GM18498 (cell line): Measurements from ENCODE around the gene ETV7.
"Not testable (repeated sequence)": the region's sequence is repeated elsewhere in the genome, so short reads cannot be mapped to it uniquely, and the experiment has no call there.

Source experiments
- ATAC-seq: cut with Tn5 transposase; IDR thresholded peaks from one replicate; pipeline ENCODE4 v1.9.1; 2021; ENCODE audit warnings: mild to moderate bottlenecking, moderate library complexity; ENCODE audit not compliant: unreplicated experiment

ETV7 gene

DNA sequence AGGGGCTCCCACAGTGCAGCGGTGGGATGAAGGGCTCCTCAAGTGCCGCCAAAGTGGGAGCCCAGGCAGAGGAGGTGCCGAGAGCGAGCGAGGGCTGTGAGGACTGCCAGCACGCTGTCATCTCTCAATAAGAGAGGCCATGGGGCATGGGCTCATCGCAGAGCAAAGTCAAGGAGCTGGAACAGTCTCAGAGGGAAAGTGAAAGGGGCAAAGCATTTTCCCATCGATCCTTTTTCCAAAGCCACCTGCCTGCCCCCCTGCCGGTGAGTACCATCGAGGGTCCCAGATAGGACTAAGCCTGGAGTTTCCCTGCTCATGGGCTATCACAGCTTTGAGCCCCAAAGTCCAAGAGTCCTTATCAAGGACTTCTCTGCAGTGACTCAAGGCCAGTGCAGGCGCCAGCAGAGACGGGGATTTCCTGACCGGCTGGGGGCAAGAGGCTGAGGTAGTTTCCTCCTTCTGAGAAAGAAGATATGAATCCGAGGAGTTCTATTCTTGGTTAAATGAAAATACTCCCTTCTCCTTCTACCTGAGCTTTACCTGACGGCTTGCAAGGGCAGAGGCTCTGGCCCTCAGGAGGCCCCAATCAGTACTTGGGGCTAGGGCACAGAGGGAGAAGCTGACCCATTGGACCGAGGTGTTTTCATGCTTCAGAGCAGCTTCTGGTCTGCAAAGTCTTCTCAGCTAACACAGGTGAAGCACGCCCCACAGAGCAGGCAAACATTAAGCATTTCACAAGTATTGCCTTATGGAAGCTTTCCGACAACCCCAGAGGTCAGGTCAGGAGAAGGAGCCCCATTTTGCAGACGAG lies 22.6 kb downstream of the ETV7 start:
- ATAC-seq = peak; percentile 56

DNA sequence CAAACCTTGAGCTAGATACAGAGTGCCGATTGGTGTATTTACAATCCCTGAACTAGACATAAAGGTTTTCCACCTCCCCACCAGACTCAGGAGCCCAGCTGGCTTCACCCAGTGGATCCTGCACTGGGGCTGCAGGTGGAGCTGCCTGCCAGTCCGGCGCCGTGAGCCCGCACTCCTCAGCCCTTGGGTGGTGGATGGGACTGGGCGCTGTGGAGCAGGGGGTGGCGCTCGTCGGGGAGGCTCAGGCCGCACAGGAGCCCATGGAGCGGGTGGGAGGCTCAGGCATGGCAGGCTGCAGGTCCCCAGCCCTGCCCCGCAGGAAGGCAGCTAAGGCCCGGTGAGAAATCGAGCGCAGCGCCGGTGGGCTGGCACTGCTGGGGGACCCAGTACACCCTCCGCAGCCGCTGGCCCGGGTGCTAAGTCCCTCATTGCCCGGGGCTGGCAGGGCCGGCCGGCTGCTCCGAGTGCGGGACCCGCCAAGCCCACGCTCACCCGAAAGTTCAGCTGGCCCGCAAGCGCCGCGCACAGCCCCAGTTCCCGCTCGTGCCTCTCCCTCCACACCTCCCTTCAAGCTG lies 23.3 kb downstream of the ETV7 start:
- ATAC-seq = not testable (repeated sequence)

DNA sequence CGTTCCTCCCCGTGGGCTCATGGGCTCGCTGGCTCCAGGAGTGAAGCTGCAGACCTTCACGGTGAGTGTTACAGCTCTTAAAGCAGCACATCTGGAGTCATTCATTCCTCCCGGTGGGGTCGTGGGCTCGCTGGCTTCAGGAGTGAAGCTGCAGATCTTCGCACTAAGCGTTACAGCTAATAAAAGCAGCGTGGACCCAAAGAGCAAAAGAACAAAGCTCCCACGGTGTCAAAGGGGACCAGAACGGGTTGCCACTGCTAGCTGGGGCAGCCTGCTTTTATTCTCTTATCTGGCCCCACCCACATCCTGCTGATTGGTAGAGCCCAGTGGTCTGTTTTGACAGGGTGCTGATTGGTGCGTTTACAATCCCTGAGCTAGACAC lies 24.1 kb downstream of the ETV7 start:
- not testable (repeated sequence) for ATAC-seq

DNA sequence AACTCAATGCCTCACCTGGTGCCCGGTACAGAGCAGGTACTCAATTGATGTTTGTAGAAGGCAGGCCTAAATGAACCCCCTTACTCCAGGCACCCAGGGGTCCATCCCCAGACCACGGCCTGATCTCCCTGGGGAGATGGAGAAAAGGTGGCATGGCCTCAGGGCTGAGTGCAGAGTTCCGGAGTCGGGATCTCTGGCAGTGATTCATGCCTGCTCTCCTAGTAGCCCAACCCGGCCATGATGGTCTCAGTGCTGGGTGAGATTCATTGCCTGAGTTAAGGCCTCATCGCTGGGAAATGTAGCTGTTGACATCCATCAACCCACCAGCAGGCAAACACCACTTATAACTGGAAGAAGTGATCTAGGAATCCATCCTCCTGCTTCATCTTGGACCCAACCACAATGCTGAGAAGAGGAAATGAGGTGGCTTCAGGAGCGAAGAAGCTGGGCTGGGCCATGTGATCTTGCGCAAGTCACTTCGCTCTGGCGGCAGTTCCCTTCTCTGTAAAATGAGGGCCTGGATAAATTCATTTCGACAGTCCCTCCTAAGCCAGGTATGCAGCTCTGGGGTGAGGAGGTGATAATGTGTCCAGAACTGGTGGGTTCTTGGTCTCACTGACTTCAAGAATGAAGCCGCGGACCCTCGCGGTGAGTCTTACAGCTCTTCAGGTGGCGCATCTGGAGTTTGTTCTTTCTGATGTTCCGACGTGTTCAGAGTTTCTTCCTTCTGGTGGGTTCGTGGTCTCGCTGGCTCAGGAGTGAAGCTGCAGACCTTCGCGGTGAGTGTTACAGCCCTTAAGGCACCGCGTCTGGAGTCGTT lies 24.7 kb downstream of the ETV7 start:
- no peak for ATAC-seq

DNA sequence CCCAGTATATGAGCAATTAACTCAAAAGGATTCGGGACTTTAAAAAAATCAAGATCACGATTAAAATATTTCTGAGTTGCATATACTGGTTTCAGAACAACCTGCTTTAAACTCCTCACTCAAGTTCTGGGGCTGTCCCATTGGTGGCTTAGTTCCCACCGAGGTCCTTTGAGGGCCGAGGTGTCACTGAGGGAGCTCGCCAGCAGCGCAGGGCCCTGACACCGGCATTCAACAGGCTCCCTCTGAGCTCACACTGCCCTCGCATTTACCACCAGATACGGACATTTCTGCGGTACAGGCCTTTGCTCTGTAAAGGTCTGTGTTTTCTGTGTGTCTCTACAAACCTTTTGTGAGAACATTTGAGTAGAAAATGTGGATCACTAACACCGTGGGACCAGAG lies 26.4 kb downstream of the ETV7 start:
- ATAC-seq = no peak

DNA sequence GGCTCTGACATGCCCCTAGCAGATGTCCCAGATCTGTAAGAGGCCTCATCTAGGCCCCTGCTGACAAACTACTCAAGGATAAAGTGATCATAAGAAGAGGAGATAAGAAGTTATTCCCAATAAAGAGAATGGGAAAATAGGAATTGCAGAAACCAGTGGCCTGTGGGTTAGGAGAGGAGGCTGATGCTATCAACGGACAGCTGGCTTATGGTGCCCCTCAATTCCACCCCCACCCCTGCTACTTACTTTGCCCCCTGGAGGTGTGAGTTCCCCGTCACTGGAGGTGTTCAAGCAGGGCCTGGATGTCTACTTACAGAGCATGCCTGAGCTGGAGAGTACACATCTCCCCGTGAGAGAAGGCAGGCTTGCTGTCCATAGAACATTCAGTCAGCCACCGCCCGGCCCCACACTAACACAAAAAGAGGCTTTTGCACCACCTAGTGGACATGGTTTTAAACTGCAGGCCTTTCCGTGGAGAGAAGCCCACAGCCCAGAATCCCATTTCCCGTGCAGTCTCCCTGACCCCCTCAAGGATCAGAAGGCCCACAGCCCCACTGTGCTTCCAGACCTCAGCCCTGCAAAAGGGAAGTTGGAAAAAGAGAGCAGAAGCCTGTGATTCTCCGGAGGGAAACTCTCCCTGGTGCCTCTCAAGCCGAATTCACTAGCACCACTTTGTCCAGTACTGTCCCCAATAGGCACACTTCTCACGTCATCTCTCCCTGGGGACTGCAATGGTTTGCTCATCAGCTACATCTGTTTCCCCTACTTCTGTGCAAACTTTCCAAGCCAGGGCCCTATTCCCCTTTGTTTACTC lies 27.0 kb downstream of the ETV7 start:
- ATAC-seq = no peak

DNA sequence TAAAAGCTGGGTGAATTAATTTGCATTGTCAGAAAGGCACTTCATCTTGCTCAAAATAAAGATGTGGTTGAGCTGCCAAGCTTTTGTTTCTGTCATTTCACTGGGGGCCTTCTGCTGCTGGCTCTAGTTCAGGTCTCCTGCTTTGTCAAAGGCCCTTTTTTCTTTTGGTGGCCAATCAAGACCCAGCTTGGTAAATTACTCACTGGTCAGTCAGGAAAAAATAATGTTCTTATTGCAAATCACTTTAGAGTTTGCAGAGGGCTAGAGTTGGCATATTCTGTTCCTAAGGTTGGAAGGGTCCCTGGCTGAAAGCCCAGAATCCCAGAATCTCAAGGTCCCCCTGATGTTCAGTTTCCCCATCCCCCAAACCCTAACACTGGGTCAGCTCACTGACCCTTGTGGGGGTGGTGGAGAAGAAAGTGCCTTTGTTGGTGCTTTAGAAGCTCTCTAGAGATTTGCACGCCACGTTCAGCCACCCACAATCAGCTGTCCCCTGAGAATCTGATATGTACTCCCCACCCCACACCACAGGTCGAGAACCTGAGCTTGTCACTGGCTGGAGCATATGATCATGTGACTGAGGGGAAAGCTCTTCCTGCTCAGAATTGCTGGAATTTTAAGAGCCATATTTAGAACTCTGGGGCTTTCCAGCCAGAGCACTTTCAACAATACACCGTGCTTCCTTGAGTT lies 29.1 kb downstream of the ETV7 start:
- no peak for ATAC-seq

DNA sequence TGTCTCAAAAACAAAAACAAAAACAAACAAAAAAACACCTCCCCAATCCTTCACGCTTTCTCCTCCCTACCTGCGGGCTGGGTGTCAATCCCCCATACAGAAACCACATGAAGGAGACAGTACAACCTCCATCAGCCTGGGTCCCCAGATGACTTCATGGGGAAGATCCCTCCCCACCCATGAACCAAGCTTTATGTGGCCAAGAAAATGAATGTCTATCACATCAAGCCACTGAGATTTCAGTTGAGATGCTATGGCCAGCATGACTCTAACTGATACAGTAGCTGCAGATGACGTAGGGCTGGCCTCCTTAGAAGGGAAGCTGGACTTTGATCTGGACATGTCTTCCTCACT lies 29.6 kb downstream of the ETV7 start:
- ATAC-seq = no peak

DNA sequence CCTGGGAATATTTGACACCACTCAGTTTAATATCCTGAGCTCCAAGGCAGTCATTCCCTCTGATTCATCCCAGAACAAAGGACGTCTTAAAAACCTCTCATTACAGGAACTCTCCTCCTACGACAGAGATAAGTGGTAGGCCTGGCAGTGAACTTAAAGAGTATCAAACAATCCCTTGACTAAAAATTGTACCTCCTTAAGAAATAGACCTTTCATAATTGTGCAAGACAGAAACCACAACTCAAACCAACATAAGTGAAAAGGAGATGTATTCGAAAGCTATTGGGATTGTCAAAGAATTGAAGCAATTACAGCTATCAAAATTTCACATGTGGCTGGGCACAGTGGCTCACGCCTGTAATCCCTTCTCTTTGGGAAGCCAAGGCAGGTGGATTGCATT lies 31.6 kb downstream of the ETV7 start:
- no peak for ATAC-seq

DNA sequence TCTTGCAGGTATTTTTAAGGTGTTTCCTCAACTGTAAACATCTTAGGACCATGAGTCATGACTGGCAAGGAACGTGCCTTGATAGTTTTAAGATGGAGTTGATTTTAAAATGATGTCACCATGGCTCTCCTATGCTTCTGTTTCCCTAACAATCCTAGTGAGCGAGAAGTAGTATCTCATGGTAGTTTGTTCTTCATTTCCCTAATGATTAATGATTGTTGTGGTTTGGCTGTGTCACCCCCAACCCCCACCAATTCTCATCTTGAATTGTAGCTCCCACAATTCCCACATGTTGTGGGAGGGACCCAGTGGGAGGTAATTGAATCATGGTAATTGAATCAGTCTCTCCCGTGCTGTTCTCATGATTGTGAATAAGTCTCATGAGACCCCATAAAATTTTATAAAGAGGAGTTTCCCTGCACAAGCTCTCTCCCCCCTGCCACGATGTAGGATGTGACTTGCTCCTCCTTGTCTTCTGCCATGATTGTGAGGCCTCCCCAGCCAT lies 34.0 kb downstream of the ETV7 start:
- ATAC-seq = no peak

DNA sequence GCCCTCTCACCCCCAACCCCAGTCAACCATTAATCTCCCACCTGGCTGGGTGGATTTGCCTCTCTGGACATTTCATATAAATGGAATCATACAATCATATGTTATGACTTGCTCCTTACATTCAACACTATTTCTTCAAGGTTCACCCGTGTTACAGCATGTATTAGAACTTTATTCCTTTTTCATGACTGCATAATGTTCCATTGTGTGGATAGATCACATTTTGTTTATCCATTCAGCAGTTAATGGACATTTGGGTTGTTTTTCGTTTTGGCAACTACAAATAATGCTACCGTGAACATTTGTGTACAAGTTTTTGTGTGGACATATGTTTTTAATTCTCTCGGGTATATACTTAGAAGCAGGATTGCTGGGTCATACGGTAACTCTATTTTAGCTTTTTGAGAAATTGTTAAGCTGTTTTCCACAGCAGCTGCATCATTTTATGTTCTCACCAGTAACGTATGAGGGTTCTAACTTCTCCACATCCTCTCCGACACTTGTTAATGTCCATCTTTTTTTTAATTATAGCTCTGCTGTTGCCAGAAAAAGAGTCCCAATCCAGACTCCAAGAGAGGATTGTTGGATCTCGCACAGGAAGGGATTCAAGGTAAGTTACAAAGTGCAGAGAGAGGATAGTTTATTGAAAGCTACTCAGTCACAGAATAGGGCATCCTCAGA lies 34.9 kb downstream of the ETV7 start:
- ATAC-seq = no peak

DNA sequence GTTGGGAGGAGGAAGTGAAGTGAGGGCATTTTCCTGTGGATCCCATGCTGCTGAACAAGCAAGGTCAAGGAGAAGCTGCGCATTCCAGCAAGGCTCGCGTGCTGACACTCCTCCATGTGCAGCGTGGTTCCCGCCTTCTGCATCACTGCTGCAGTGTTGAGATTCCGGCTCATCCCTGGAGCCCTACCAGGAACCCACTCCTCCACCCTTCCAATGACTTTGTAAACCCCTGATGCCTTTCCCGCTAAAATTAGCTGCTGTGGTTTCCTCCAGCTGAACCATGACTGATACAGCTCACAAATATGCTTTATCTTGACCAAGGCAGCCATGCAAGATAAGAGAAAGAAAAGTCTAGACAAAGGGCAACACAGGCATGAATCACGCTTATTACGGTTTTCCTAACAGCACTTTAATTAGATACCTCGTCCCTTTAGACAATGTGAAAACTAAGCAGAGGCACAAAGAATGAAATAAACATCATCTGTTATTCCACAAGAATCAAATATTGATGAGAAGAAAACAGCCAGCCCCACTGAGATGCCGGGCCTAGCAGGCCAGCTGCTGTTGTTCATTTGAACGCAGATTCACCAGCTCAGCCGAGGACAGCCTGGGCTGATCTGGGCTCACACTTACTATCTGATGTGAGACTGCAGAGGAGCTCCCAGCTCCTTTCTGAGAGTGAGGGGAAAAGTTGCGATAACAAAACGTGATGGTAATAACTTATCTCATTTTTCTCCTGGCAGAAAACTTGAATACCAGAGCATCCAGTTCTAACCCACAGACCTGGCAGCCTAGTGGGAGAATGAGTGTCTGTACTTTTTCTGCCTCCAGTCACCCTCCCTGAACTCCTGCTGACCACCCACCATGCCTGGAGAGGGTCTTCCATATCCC lies 36.5 kb downstream of the ETV7 start:
- no peak for ATAC-seq

DNA sequence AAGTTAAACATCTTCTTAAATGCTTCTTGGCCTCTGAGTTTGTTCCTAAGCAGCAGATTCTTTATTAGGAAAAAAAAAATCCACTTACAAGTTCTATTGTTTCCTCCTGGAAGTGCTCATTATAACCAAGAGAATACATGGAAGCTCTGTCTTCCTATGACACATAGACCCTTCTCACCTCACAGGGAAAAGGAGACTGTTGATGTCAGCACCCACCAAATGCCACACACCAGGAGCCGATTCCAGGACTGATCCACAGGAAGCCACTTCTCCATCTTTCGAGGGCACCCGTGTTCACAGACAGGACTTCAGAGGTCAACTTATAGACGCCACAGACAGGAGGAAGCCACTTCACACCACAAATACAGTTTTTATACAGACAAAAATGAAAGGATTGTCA lies 37.4 kb downstream of the ETV7 start:
- ATAC-seq = no peak

DNA sequence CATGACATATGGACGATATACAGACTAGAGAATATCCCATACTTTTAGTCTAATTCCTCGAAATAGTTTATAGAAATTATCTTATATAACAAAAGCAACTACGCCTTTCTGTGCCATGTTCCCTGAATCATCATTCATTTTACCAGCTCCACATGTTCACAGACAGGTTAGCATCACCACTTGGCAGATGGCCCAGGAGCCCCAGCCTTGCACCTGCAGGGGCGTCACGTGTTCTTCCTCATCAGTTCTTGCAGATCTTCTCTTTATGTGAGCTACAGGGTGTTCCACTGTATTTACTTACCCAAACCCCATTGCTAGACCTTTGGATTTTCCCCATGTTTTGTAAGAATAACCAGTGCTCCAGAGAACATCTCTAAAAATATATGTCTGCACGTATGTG lies 38.2 kb downstream of the ETV7 start:
- no peak for ATAC-seq

DNA sequence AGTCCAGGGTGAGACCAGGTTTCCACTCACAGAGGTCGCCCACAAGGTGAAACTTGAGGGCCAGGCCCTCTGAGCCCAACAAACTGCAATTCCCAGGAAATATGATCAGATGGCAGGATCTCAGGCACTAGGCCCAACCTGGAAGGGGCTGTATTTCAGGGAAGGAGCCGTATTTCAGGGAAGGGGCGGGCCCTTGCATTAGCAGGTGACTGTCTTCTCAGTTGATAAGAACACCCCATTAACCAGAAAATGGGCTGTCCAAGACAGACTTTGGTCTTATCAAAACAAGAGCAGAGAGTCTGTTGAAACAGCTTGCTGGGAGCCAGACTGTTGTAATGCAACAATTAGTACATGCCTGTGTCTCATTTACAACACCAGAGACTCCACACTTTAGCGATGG lies 39.8 kb downstream of the ETV7 start:
- ATAC-seq = no peak

DNA sequence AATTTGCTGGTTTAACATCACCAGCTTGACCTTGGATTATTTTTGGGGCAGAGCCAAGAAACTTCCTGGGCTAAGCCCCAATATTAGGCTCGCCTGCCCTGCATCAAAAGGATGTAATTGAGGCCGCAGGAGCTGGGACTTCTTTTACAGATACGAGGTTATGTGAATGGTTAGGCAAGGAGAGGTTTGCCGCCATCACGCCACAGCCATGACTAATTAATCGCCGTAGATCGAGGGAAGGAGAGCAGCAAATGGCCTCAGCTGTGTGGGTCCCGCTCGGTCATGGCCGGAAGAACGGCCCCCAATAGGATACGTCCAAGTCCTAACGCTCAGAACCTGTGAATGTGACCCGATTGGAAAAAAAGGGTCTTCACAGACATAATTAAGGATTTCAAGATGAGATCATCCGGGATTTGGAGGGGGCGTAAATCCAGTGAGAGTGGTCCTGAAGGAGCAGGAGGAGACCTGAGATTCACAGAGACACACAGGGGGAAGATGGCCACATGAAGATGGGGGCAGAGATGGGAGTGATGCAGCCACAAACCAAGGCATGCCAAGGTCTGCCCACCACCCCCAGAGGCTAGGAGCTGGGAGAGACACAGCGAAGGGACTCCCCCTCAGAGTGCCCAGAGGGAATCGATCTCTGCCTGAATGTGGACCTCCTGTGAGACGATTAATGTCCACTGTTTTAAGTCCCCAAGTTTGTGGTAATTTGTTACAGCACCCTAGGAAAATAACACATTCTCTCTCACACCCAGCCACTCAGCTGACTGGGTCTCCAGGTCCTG lies 40.8 kb downstream of the ETV7 start:
- ATAC-seq = no peak

DNA sequence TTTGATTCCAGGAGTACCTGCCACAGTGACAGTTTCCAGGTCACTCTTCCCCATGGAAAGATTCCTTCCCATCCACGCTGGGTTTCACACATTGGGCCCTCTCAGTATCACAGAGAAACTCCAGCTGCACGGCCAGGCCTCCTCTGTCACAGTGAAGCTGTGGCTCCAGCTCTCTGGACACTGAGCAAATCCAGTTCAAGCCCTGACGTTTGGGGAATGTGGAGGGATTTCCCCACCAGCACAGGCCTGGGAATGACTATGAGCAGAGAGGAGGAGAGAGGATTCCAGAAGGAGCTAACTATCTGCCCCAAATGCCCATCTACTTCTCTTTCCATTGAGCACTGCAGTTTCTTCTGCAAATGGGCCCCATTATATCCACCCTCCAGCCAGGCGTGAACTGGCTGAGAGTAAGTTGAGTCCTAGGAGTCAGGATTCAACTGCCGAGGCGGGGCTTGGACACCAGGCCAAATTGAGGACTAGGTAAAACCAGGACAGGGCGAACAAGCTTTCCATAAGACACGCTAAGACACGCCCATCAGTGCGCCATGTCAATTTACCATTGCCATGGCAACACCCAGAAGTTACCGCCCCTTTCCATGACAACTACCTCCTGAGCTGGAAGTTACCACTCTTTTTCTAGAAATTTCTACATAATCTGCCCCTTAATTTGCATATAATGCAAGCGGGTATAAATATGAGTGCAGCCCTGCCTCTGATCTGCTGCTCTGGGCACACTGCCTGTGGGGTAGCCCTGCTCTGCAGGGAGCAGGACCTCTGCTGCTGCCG lies 41.6 kb downstream of the ETV7 start:
- no peak for ATAC-seq
